Aorta (tissue), 5 donors: ENCODE results near the gene MPHOSPH10. TPM values are rescaled to one million over a fixed set of nuclear protein-coding genes. Genes with fewer than 3 reads are reported as not detected.

Experiments used
- ATAC-seq: fragments of 200-7000 bp; cut with Tn5 transposase; one replicate; pipeline ENCODE4 v1.9.1; 2022; ENCODE audit warnings: moderate library complexity; ENCODE audit not compliant: low FRiP score
- DNase-seq, 2 donors: peaks; one replicate each; pipeline ENCODE4 v3.0.0-alpha.2; 2020
- H3K27ac ChIP-seq, 2 donors: one replicate each; pipeline ENCODE4 v1.5.1; 2013; ENCODE audit warnings: low read length in 2 of 2, mild to moderate bottlenecking in 2 of 2, moderate library complexity in 2 of 2, control low read depth in 1 of 2, inconsistent platforms in 1 of 2, low read depth in 1 of 2
- H3K27me3 ChIP-seq, 2 donors: one replicate each; pipeline ENCODE4 v1.6.1; 2013; ENCODE audit warnings: control low read depth in 1 of 2, low read length in 1 of 2, mild to moderate bottlenecking in 1 of 2, moderate library complexity in 1 of 2; ENCODE audit not compliant: insufficient read depth in 2 of 2, control insufficient read depth in 1 of 2
- H3K36me3 ChIP-seq, 2 donors: one replicate each; pipeline ENCODE4 v1.6.1; 2013; ENCODE audit warnings: control low read depth in 1 of 2, low read length in 1 of 2, mild to moderate bottlenecking in 1 of 2; ENCODE audit not compliant: insufficient read depth in 2 of 2, control insufficient read depth in 1 of 2
- H3K4me1 ChIP-seq, 2 donors: one replicate each; pipeline ENCODE4 v1.6.1; 2013; ENCODE audit warnings: low read length in 2 of 2, control low read depth in 1 of 2, mild to moderate bottlenecking in 1 of 2, moderate library complexity in 1 of 2; ENCODE audit not compliant: insufficient read depth in 2 of 2, control insufficient read depth in 1 of 2
- H3K4me3 ChIP-seq, 2 donors: one replicate each; pipeline ENCODE4 v1.5.1; 2013; ENCODE audit warnings: low read length in 2 of 2, control low read depth in 1 of 2, mild to moderate bottlenecking in 1 of 2
- H3K9me3 ChIP-seq: one replicate; pipeline ENCODE4 v1.6.1; 2013; ENCODE audit warnings: mild to moderate bottlenecking, low read length; ENCODE audit not compliant: control insufficient read depth
- WGBS, 2 donors: extraction: QIAGEN DNeasy Blood & Tissue Kit; methylation state at CpG; one replicate each; pipeline ENCODE4 v1.1.7; 2013; 5-methylcytosine and 5-hydroxymethylcytosine counted together
- intact Hi-C, 2 donors: fragments of 100-400 bp; cut with DNase I; formaldehyde crosslinking; loops; one replicate each; pipeline versions ENCODE4 v1.14.2 to v1.15.0; 2022
- polyA plus RNA-seq, 2 donors: library from polyadenylated mRNA; stranded (reverse); fragments of 200-250 nt; gene quantifications; one replicate each; pipeline ENCODE4 v1.2.3, GENCODE V29; 2013
- total RNA-seq, 2 donors: library from RNA; stranded (reverse); fragmentation: NEBNext Ultra II Directional; extraction: Animal tissue kit (Norgen Biotek cat#: 25700); gene quantifications; one replicate each; pipeline ENCODE4 v1.2.1, GENCODE V29; 2021
- donor health status: healthy with polysubstance abuse.
- donor health status: Bipolar disorder and iron deficiency.
- donor health status: DM: no; HTN: no; CAD: no.
- donor health status: DM: no; HTN: no; CAD: no.
- donor health status: DM: yes; HTN: yes; CAD: no.

MPHOSPH10 gene
- total and polyA plus RNA-seq, 4 donors, result 19.8 to 29.7 (median 25.7) TPM

GRCh38 chr2:71153585-71154224 is 23.3 kb downstream of the MPHOSPH10 start:
- no peaks in the 10 kb centered on the region for H3K9me3 ChIP-seq
- no peak for DNase-seq
- ATAC-seq, result no peak
- H3K4me1 ChIP-seq, result no peaks in the 10 kb centered on the region
- no peaks in the 10 kb centered on the region for H3K27me3 ChIP-seq
- no peak overlapping the region for H3K4me3 ChIP-seq
- 67 to 72% methylated on average over 11 of the region's 11 CpGs for WGBS, 2 donors
- intact Hi-C loops, result loop anchor here in 1 of 2 donors (10.0 kb wide), 1 partner anchor 351 kb away; no protein-coding TSS in a partner anchor
- no peak overlapping the region for H3K27ac ChIP-seq
- peaks cover under 1 to 6% of the 10 kb centered on the region in 2 donors for H3K36me3 ChIP-seq

- Histone ChIP-seq H3K27ac (no peak overlapping the region), H3K4me1 (no peaks in the 10 kb centered on the region), H3K27me3 (no peaks in the 10 kb centered on the region), H3K9me3 (no peaks in the 10 kb centered on the region), H3K4me3 (no peak overlapping the region), H3K36me3 (peaks cover 0 to 4% of the 10 kb centered on the region in 2 donors)
- DNase-seq, result no peak
- intact Hi-C loops, result loop anchor here in 1 of 2 donors (10.0 kb wide), 1 partner anchor 351 kb away; no protein-coding TSS in a partner anchor
- 77 to 79% methylated on average over 8 of the region's 8 CpGs for WGBS, 2 donors
- no peak for ATAC-seq
These were observed 23.8 kb downstream of the MPHOSPH10 start for GRCh38 chr2:71154279-71154678.

GRCh38 chr2:71154798-71155197 is 24.4 kb downstream of the MPHOSPH10 start:
- Histone ChIP-seq H3K4me3 (no peak overlapping the region), H3K27me3 (no peaks in the 10 kb centered on the region), H3K36me3 (peaks cover 0 to 2% of the 10 kb centered on the region in 2 donors), H3K9me3 (no peaks in the 10 kb centered on the region), H3K4me1 (no peaks in the 10 kb centered on the region), H3K27ac (no peak overlapping the region)
- 68 to 77% methylated on average over 6 of the region's 6 CpGs for WGBS, 2 donors
- DNase-seq (no peak), ATAC-seq (no peak)
- intact Hi-C loops, result loop anchor here in 1 of 2 donors (10.0 kb wide), 1 partner anchor 350 kb away; no protein-coding TSS in a partner anchor

DNA sequence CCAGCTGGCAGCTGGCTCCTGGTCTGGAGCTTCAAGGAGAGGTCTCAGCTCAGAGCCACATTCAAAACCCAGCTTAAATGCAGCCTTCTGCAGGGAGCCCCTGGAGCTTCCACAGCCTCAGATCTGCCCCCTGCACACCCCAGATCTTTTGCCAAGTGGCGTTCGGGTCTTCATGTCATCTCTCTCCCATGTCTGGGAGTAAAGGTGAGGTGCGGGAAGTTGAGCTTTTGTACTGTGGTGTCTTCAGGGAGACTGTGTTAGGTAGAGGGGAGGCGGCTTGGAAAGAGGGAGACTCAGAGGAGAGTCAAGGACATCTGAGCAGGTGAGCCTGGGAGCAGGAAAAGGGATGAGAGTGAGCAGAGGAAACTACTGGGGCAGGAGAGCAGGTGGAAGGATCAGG is 25.4 kb downstream of the MPHOSPH10 start:
- Histone ChIP-seq H3K4me3 (no peak overlapping the region), H3K4me1 (no peaks in the 10 kb centered on the region), H3K9me3 (no peaks in the 10 kb centered on the region), H3K27ac (no peak overlapping the region), H3K27me3 (no peaks in the 10 kb centered on the region), H3K36me3 (no peaks in the 10 kb centered on the region)
- intact Hi-C loops, result loop anchor here in 1 of 2 donors (10.0 kb wide), 1 partner anchor 349 kb away; no protein-coding TSS in a partner anchor
- 88 to 91% methylated on average over 4 of the region's 4 CpGs for WGBS, 2 donors
- no peak for ATAC-seq
- no peak for DNase-seq

GRCh38 chr2:71156573-71156972 is 26.1 kb downstream of the MPHOSPH10 start:
- intact Hi-C loops, result loop anchor here in 1 of 2 donors (10.0 kb wide), 1 partner anchor 348 kb away; no protein-coding TSS in a partner anchor
- H3K27me3 ChIP-seq, result no peaks in the 10 kb centered on the region
- H3K4me1 ChIP-seq, result no peaks in the 10 kb centered on the region
- no peaks in the 10 kb centered on the region for H3K9me3 ChIP-seq
- ATAC-seq, result no peak
- DNase-seq, result no peak
- H3K27ac ChIP-seq, result no peak overlapping the region
- WGBS, 2 donors, result 55 to 80% methylated on average over 6 of the region's 6 CpGs
- no peak overlapping the region for H3K4me3 ChIP-seq
- no peaks in the 10 kb centered on the region for H3K36me3 ChIP-seq

DNA sequence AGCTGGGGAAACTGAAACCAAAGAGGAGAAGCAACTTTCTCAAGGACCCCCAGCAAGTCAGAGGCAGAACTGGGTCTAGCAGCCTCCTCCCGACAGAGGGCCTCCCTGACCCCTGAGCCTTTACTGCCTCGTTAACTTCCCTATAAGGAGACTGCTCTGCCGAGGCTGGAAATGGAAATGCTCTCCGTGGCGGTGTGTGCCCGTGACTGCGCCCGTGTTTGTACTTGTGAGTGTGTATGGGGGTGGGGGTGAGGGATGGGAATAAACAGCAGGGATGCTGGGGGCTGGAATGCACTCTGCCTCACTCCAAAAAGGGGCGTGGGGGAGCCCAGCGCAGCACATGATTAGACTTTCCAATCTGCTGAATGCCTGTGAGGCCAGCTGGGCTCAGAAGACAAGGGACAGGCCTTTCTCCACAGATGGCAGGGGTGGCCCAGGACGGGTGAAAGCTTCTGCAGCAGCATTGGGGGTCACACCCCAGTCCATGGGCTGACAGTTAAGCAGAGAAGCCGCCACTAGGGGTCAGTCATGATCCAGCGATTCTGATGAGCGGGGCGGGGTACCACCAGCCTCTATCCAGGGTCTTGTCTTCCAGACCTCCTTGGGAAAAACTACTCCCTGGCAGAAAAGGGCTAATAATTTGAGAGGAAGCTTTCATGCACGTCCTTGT is 26.8 kb downstream of the MPHOSPH10 start:
- Histone ChIP-seq H3K27ac (no peak overlapping the region), H3K9me3 (no peaks in the 10 kb centered on the region), H3K36me3 (no peaks in the 10 kb centered on the region), H3K4me1 (no peaks in the 10 kb centered on the region), H3K27me3 (no peaks in the 10 kb centered on the region), H3K4me3 (no peak overlapping the region)
- ATAC-seq (no peak), DNase-seq (no peak)
- WGBS, 2 donors, result 8 to 11% methylated on average over 16 of the region's 16 CpGs
- intact Hi-C loops, result loop anchor here in 1 of 2 donors (10.0 kb wide), 1 partner anchor 348 kb away; no protein-coding TSS in a partner anchor

GRCh38 chr2:71166812-71167211 is 36.4 kb downstream of the MPHOSPH10 start:
- 65 to 66% methylated on average over 3 of the region's 3 CpGs for WGBS, 2 donors
- intact Hi-C loops, result no loop called here

GRCh38 chr2:71173096-71173495 is 42.7 kb downstream of the MPHOSPH10 start:
- H3K4me1 ChIP-seq, result no peaks in the 10 kb centered on the region
- DNase-seq, result no peak
- no peak overlapping the region for H3K27ac ChIP-seq
- no peak for ATAC-seq
- H3K9me3 ChIP-seq, result no peaks in the 10 kb centered on the region
- 73 to 91% methylated on average over 1 of the region's 1 CpG for WGBS, 2 donors
- no peaks in the 10 kb centered on the region for H3K36me3 ChIP-seq
- no peak overlapping the region for H3K4me3 ChIP-seq
- intact Hi-C loops, result no loop called here
- no peaks in the 10 kb centered on the region for H3K27me3 ChIP-seq

More at GRCh38 chr2:71166812-71167211, 36.4 kb downstream of the MPHOSPH10 start:
- no peaks in the 10 kb centered on the region for H3K9me3 ChIP-seq
- no peaks in the 10 kb centered on the region for H3K36me3 ChIP-seq
- H3K27me3 ChIP-seq, result no peaks in the 10 kb centered on the region
- DNase-seq (no peak), ATAC-seq (no peak)
- no peak overlapping the region for H3K27ac ChIP-seq
- no peak overlapping the region for H3K4me3 ChIP-seq
- H3K4me1 ChIP-seq, result no peaks in the 10 kb centered on the region
